GM12878 (cell line): Measurements from ENCODE around the gene RPS27L. TPM values are rescaled to one million over a fixed set of nuclear protein-coding genes. Genes with fewer than 3 reads are reported as not detected.
A peak's percentile ranks its signal among the peaks of the same experiment; 100 is the strongest.

ENCODE experiments used
- ATAC-seq: fragments of 200-7000 bp; cut with Tn5 transposase; 3 replicates; pipeline ENCODE4 v1.9.1; 2020; ENCODE audit warnings: mild to moderate bottlenecking, moderate library complexity
- BruUV-seq: library from RNA; stranded (reverse); fragments of 400-500 nt; replicated peaks from 2 replicates; lab custom pipeline; 2021; lab: Mats Ljungman, UMichigan
- CTCF ChIA-PET: fragments of 300-600 bp; sonication (Branson Sonifier 250); formaldehyde crosslinking; extraction: SDS; loops from one replicate; lab custom pipeline; 2021; ENCODE audit warnings: inconsistent platforms; lab: Yijun Ruan, JAX
- POLR2A ChIA-PET: fragments of 350-600 bp; formaldehyde crosslinking; extraction: SDS; loops from one replicate; lab custom pipeline; 2021; ENCODE audit warnings: inconsistent platforms; lab: Charles Lee
- RAD21 ChIA-PET: fragments of 300-600 bp; sonication (Branson Sonifier 250); formaldehyde crosslinking; loops from one replicate; lab custom pipeline; 2023; ENCODE audit warnings: antibody characterized with exemption; ENCODE audit not compliant: unreplicated experiment; lab: Charles Lee
- SMC1A ChIA-PET: fragments of 300-600 bp; sonication (Branson Sonifier 250); formaldehyde crosslinking; loops from one replicate; lab custom pipeline; 2023; ENCODE audit not compliant: unreplicated experiment, uncharacterized antibody; lab: Charles Lee
- DNase-seq: peaks from one replicate; pipeline ENCODE4 v3.0.0-alpha.2; 2011; ENCODE audit warnings: low read depth, low spot score
- FAIRE-seq: peaks from 3 replicates; lab custom pipeline; 2011; peaks lifted over from hg19 to GRCh38; lab: Jason Lieb, UNC
- H2AFZ ChIP-seq: 2 replicates; pipeline ENCODE4 v1.6.0; 2011; ENCODE audit warnings: low read depth, low read length, control low read depth; ENCODE audit not compliant: control insufficient read depth
- H3K27ac ChIP-seq: 2 replicates; pipeline ENCODE4 v1.5.1; 2011; ENCODE audit warnings: control low read depth; ENCODE audit not compliant: control insufficient read depth, insufficient read depth
- H3K27me3 ChIP-seq, 2 experiments: replicated peaks in 1 of 2; 2 replicates each; pipeline versions ENCODE4 v1.6.0 to v1.6.1; 2011; ENCODE audit warnings: low read length in 1 of 2; ENCODE audit not compliant: control insufficient read depth in 2 of 2, insufficient read depth in 2 of 2
- H3K36me3 ChIP-seq, 2 experiments: 2 replicates each; pipeline ENCODE4 v1.5.1; 2011; ENCODE audit warnings: low read length in 1 of 2; ENCODE audit not compliant: control insufficient read depth in 2 of 2, insufficient read depth in 2 of 2
- H3K4me1 ChIP-seq: 2 replicates; pipeline ENCODE4 v1.6.1; 2011; ENCODE audit warnings: mild to moderate bottlenecking, low read length, moderate library complexity, mixed read lengths; ENCODE audit not compliant: control insufficient read depth, insufficient read depth
- H3K4me2 ChIP-seq: 2 replicates; pipeline ENCODE4 v1.6.0; 2011; ENCODE audit warnings: control low read depth; ENCODE audit not compliant: control insufficient read depth, insufficient read depth
- H3K4me3 ChIP-seq: fragments of 200-600 bp; sonication (generic); 2 replicates; pipeline ENCODE4 v1.5.1; 2016
- H3K79me2 ChIP-seq: 2 replicates; pipeline ENCODE4 v1.6.0; 2011; ENCODE audit warnings: low read length; ENCODE audit not compliant: control insufficient read depth, insufficient read depth
- H3K9ac ChIP-seq: 2 replicates; pipeline ENCODE4 v1.8.0; 2011; ENCODE audit warnings: low read length, control low read depth, mixed read lengths; ENCODE audit not compliant: control insufficient read depth, insufficient read depth
- H3K9me3 ChIP-seq: replicated peaks from 3 replicates; pipeline ENCODE4 v1.5.1; 2011; ENCODE audit warnings: mild to moderate bottlenecking, low read length; ENCODE audit not compliant: control insufficient read depth, insufficient read depth
- H4K20me1 ChIP-seq: 2 replicates; pipeline ENCODE4 v1.6.0; 2011; ENCODE audit not compliant: control insufficient read depth, insufficient read depth
- MLLT1 ChIP-seq: fragments of 450-650 bp; IDR thresholded peaks from 2 replicates; pipeline ENCODE4 v1.6.1; 2016; ENCODE audit warnings: mild to moderate bottlenecking
- PML ChIP-seq: IDR thresholded peaks from 2 replicates; pipeline ENCODE4 v1.6.1; 2012; ENCODE audit warnings: low read length, inconsistent platforms
- RUNX3 ChIP-seq: IDR thresholded peaks from 2 replicates; pipeline ENCODE4 v1.6.1; 2012; ENCODE audit warnings: low read length, inconsistent platforms
- SIX5 ChIP-seq: IDR thresholded peaks from 2 replicates; pipeline ENCODE4 v1.6.1; 2011; ENCODE audit warnings: mild to moderate bottlenecking, low read depth, low read length, moderate library complexity; ENCODE audit not compliant: severe bottlenecking
- WGBS: methylation state at CpG from one replicate; pipeline ENCODE4 v1.1.6; 2016; ENCODE audit warnings: low lambda C conversion rate; ENCODE audit not compliant: insufficient replicate concordance, insufficient coverage; ENCODE audit errors: missing lambda C conversion rate; 5-methylcytosine and 5-hydroxymethylcytosine counted together
- in situ Hi-C: fragments of 300-500 bp; cut with MboI; formaldehyde crosslinking; loops from 9 replicates; pipeline ENCODE4 v1.14.3; 2018; ENCODE audit warnings: mixed read lengths
- intact Hi-C: fragments of 100-400 bp; cut with micrococcal nuclease; formaldehyde crosslinking; loops from one replicate; pipeline ENCODE4 v1.14.2; 2022; ENCODE audit not compliant: unreplicated experiment
- polyA plus RNA-seq, 11 experiments: library from polyadenylated mRNA; depleted of rRNA in 4 of 11; unstranded in 6 of 11; stranded (reverse) in 5 of 11; fragments of >200 nt; fragmentation: Nextera tagmentation in 4 of 11; fragmentation: Illumina TruSeq in 1 of 11; extraction: Ambion mirVana in 4 of 11; extraction: Trizol in 1 of 11; gene quantifications; 1 replicate in 1 of 11; 2 replicates in 10 of 11; pipeline versions ENCODE4 v1.2.1 to v1.2.3, GENCODE V29; 2011 to 2016; ENCODE audit warnings: inconsistent platforms in 2 of 11, missing spikeins in 2 of 11, low read depth in 1 of 11
- total RNA-seq, 4 experiments: library from RNA; depleted of rRNA in 3 of 4; stranded (reverse); fragments of >200 nt in 3 of 4; fragmentation: Illumina TruSeq in 1 of 4; extraction: Trizol in 1 of 4; gene quantifications; 2 replicates each; pipeline versions ENCODE4 v1.2.1 to v1.2.3, GENCODE V29; 2013 to 2021

The RPS27L gene
- total and polyA plus RNA-seq, 10 of the 15 experiments (the other 5 are each of a cell fraction or from before 2014, with no cell fraction given): 133 to 970 (median 220) TPM

- TF ChIP-seq MLLT1: peak; percentile 74
Observed at GRCh38 chr15:63191895-63192618, 34.8 kb upstream of the RPS27L start (continued).

GRCh38 chr15:63190769-63191649 lies 33.7 kb upstream of the RPS27L start:
- H3K79me2 ChIP-seq: peaks cover 66% of the 10 kb centered on the region
- H3K27ac ChIP-seq: peak overlapping the region; percentile 86
- FAIRE-seq (no peak), DNase-seq (no peak), ATAC-seq (no peak)
- H4K20me1 ChIP-seq: no peaks in the 10 kb centered on the region
- H3K9ac ChIP-seq: peak overlapping the region; percentile 79
- in situ Hi-C loops (no loop called here), intact Hi-C loops (loop anchor here (5.0 to 10.0 kb wide), 2 partner anchors 46 to 314 kb away; partner anchors contain the start of gene USP3)
- H3K9me3 ChIP-seq: no peaks in the 10 kb centered on the region
- no peaks in the 10 kb centered on the region for H3K36me3 ChIP-seq
- ChIA-PET POLR2A (interaction anchor here (0.5 to 8.6 kb wide), 11 partner anchors 11 to 657 kb away, joined by 3 to 118 read pairs (median 4); partner anchors contain the start of gene RPS27L), CTCF (interaction anchor here (0.9 to 8.7 kb wide), 14 partner anchors 9 to 315 kb away, joined by 3 to 90 read pairs (median 4); partner anchors contain the start of gene RPS27L), RAD21 (interaction anchor here (0.5 to 6.4 kb wide), 18 partner anchors 8 to 908 kb away, joined by 3 to 58 read pairs (median 6); partner anchors contain the start of gene RPS27L), SMC1A (interaction anchor here (0.8 to 8.8 kb wide), 25 partner anchors 10 to 404 kb away, joined by 3 to 252 read pairs (median 4); partner anchors contain the start of genes APH1B and RPS27L)
- no peak overlapping the region for H2AFZ ChIP-seq
- H3K4me2 ChIP-seq: peak overlapping the region; percentile 85
- H3K4me3 ChIP-seq: peak overlapping the region; percentile 96
- WGBS: 3% methylated on average over 3 of the region's 3 CpGs
- H3K4me1 ChIP-seq: peaks cover 38% of the 10 kb centered on the region
- TSS peak; percentile 95 for BruUV-seq
- H3K27me3 ChIP-seq: no peaks in the 10 kb centered on the region
- TF ChIP-seq PML (0 out of 2 replicates have a peak, but pooled peaks have one; percentile 1), RUNX3 (no peak), SIX5 (no peak)
